ENCODE measurements around the gene MX1.
A peak's percentile ranks its signal among the peaks of the same experiment; 100 is the strongest.
"Not testable (repeated sequence)": the region's sequence is repeated elsewhere in the genome, so short reads cannot be mapped to it uniquely, and the experiment has no call there.

MX1 gene

GRCh38 chr21:41407541-41408460, 18.2 kb upstream of the MX1 start:
- no peak overlapping the region for H3K4me3 ChIP-seq (ENCODE audit: low read length)
- no peak for DNase-seq (ENCODE audit: low read depth)
- no peak for TF ChIP-seq CTCF (conservative IDR thresholded peaks at IDR 0.05; ENCODE audit: low read length)

- H3K4me3 ChIP-seq (ENCODE audit: low read length), result no peak overlapping the region
- no peak for DNase-seq (ENCODE audit: low read depth)
- TF ChIP-seq CTCF (conservative IDR thresholded peaks at IDR 0.05; ENCODE audit: low read length), result no peak
Observed at GRCh38 chr21:41410361-41410760, 15.7 kb upstream of the MX1 start.

GRCh38 chr21:41410767-41411448, 15.1 kb upstream of the MX1 start:
- no peak for TF ChIP-seq CTCF (conservative IDR thresholded peaks at IDR 0.05; ENCODE audit: low read length)
- H3K4me3 ChIP-seq (ENCODE audit: low read length), result no peak overlapping the region
- no peak for DNase-seq (ENCODE audit: low read depth)

- no peak for DNase-seq (ENCODE audit: low read depth)
- peak; percentile 25 for TF ChIP-seq CTCF (conservative IDR thresholded peaks at IDR 0.05; ENCODE audit: low read length)
- H3K4me3 ChIP-seq (ENCODE audit: low read length), result no peak overlapping the region
Observed at GRCh38 chr21:41411449-41412089, 14.5 kb upstream of the MX1 start.

GRCh38 chr21:41417505-41417904, 8.5 kb upstream of the MX1 start:
- not testable (repeated sequence) for H3K4me3 ChIP-seq (ENCODE audit: low read length); DNase-seq (ENCODE audit: low read depth)

- H3K4me3 ChIP-seq (ENCODE audit: low read length), result no peak overlapping the region
- no peak for DNase-seq (ENCODE audit: low read depth)
- TF ChIP-seq CTCF (conservative IDR thresholded peaks at IDR 0.05; ENCODE audit: low read length), result no peak
Observed at GRCh38 chr21:41418393-41418792, 7.6 kb upstream of the MX1 start.

GRCh38 chr21:41418956-41419680, 6.9 kb upstream of the MX1 start:
- H3K4me3 ChIP-seq (ENCODE audit: low read length), result no peak overlapping the region
- no peak for TF ChIP-seq CTCF (conservative IDR thresholded peaks at IDR 0.05; ENCODE audit: low read length)
- no peak for DNase-seq (ENCODE audit: low read depth)
